Subcutaneous adipose tissue (tissue), 4 donors: ENCODE results near the gene EGLN3. TPM values are rescaled to one million over a fixed set of nuclear protein-coding genes. Genes with fewer than 3 reads are reported as not detected.

Source experiments
- CTCF ChIP-seq: fragments of 450-650 bp; IDR thresholded peaks from one replicate; pipeline ENCODE4 v1.5.1; 2016; ENCODE audit warnings: low read depth, mild to moderate bottlenecking, control low read depth, antibody characterized with exemption, moderate library complexity
- total RNA-seq, 4 donors: library from RNA; depleted of rRNA; stranded (reverse); fragments of >200 nt; gene quantifications; one replicate each; pipeline ENCODE4 v1.1.0, GENCODE V29; 2016

Gene EGLN3
- total RNA-seq, 4 donors from 2014 or later = 7.0 to 14.5 (median 7.2) TPM

GRCh38 chr14:33925946-33926345 is 24.9 kb downstream of the EGLN3 start:
- TF ChIP-seq CTCF = no peak

GRCh38 chr14:33925235-33925634 is 25.6 kb downstream of the EGLN3 start:
- TF ChIP-seq CTCF = no peak

GRCh38 chr14:33924566-33925100 is 26.2 kb downstream of the EGLN3 start:
- no peak for TF ChIP-seq CTCF

DNA sequence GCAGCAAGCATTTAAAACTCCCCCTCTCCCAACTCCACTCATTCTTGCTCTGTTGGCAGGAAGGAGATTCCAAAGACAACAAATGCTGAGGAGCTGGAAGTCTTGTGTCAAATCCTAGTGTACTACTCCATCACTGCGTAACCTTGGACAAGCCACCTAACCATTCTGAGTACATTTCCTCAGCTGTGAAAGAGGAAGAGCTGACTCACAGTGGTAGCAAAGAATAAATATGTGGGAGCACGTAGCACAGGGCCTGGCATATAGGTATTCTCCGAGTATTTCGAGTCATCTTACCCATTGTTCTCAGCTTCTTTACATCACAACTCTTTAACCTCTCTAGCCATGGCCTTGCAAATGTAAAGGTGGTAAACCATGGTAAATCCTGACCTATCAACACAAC is 28.7 kb downstream of the EGLN3 start:
- TF ChIP-seq CTCF = no peak

DNA sequence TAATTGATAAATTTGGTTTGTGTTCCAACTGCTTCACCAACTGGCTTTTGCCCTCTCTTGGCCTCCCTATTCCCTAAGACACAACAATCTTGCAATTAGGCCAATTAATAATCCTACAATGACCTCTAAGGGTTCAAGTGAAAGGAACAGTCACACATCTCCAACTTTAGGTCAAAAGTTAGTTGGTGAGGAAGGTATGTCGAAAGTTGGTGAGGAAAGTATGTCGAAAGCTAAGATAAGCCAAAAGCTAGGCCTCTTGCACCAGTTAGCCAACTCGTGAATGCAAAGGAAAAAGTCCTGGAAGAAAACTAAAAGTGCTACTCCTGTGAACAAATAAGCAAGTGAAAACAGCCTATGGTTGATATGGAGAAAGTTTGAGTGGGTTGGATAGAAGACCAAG is 32.6 kb downstream of the EGLN3 start:
- TF ChIP-seq CTCF = no peak

GRCh38 chr14:33917661-33918060 is 33.2 kb downstream of the EGLN3 start:
- no peak for TF ChIP-seq CTCF

GRCh38 chr14:33916663-33917565 is 34.0 kb downstream of the EGLN3 start:
- TF ChIP-seq CTCF = no peak
